ENCODE measurements around the gene CCL5.

The CCL5 gene

DNA sequence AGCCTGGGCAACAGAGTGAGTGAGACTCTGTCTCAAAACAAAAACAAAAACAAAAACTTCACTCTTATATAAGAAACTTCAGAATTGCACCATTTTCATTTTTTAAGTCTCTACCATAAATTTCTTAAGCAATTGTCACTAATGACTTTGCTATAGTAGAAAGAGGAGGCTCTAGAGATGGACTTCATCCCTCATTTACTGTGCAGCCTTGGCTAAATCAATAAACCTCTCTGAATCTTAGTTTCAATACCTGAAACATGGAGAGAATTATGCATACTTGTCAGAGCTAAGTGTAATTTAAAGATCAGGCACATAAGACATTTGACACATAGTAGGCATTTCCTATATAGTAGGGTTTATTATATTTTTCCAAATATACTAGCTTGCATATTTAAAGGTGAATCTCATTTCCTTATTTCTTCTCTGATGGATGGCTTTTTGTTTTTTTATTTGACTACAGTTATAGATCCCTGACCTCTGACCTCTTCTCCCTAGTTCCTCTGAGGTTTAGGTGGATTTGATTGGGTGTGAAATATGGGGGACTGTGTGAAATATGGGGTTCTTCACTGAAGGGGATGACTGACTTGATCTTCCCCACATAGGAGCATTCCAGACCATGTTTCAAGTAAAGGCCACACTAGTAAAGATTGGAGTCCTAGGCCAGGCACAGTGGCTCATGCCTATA is 2.7 kb downstream of the CCL5 start:
- TF ChIP-seq, protein P1, sequence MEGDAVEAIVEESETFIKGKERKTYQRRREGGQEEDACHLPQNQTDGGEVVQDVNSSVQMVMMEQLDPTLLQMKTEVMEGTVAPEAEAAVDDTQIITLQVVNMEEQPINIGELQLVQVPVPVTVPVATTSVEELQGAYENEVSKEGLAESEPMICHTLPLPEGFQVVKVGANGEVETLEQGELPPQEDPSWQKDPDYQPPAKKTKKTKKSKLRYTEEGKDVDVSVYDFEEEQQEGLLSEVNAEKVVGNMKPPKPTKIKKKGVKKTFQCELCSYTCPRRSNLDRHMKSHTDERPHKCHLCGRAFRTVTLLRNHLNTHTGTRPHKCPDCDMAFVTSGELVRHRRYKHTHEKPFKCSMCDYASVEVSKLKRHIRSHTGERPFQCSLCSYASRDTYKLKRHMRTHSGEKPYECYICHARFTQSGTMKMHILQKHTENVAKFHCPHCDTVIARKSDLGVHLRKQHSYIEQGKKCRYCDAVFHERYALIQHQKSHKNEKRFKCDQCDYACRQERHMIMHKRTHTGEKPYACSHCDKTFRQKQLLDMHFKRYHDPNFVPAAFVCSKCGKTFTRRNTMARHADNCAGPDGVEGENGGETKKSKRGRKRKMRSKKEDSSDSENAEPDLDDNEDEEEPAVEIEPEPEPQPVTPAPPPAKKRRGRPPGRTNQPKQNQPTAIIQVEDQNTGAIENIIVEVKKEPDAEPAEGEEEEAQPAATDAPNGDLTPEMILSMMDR (IDR thresholded peaks at IDR 0.05; ENCODE audit: insufficient read depth, low read depth, low read length, missing control alignments): no peak
- DNase-seq (ENCODE audit: low read depth): no peak
- no peak overlapping the region for H3K4me3 ChIP-seq (ENCODE audit: low read depth, low read length)

DNA sequence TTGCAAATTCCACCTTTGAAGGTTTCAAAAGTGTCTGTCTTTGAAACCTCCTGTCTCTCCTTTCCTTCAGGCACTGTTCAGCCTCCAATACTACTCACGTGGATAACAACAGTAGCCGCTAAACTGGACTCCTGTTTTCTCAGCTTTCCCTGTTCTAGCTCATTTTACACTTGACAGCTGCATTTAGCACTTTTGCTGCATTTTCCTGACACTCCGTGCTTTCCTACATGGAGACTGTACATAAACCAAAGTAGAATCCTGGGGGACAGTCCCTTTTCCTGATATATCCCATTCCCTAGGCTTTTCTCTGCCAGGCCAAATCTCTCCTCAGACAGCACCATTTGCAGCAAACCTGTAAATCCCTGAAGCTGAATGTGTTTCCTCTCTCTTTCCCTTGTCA is 3.6 kb downstream of the CCL5 start:
- no peak overlapping the region for H3K4me3 ChIP-seq (ENCODE audit: low read depth, low read length)
- no peak for DNase-seq (ENCODE audit: low read depth)
- TF ChIP-seq, protein P1 (IDR thresholded peaks at IDR 0.05; ENCODE audit: insufficient read depth, low read depth, low read length, missing control alignments): no peak

DNA sequence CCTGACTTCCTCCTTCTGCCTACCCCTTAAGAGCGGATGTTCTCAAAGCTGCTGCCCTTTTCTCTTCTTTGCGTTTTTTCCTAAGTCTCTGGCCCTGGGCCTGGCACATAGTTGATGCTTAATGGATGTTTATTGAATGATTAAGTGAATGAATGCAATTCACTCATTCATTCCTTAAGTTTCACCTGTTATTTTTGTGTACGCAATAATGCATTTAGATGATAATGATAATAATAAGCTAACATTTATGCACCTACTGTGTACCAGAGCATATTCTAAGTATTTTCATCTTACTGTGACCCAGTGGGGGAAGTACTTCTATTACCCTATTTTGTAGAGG is 4.4 kb downstream of the CCL5 start:
- TF ChIP-seq, protein P1 (IDR thresholded peaks at IDR 0.05; ENCODE audit: insufficient read depth, low read depth, low read length, missing control alignments): no peak
- H3K4me3 ChIP-seq (ENCODE audit: low read depth, low read length): no peak overlapping the region
- no peak for DNase-seq (ENCODE audit: low read depth)

DNA sequence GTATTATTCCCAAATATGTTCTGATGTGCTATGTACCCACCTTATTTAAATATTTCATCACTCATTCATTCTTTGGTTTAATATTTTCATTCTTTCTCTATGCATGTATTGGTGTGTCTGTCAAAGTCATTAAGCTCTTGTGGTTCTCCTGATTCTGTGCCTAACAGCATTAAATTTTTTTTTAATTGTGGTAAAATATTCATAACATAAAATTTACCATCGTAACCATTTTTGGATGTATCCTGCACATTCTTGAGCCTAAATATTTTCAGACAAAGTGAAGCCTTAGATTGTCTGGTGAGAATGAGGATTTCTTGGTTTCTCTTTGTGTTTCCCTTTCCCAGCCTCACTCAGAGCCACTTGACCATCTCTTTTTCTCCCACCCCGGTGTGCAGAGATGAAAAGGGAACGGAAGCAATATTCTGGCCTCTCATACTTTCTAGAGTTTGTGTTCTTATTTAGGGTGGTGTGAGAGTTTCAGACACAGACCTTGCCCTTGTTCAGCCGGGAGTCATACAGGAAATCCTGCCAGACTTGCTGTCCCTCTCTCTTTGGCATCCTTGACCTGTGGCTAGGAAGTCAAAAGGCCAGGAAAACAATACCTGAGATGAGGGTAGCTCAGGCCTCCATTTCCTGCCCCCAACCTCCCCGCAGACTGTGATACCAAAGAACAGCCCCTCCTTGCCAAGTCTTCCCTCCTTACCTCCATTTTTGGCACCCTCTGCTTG is 4.9 kb downstream of the CCL5 start:
- DNase-seq (ENCODE audit: low read depth): peak; percentile 84

DNA sequence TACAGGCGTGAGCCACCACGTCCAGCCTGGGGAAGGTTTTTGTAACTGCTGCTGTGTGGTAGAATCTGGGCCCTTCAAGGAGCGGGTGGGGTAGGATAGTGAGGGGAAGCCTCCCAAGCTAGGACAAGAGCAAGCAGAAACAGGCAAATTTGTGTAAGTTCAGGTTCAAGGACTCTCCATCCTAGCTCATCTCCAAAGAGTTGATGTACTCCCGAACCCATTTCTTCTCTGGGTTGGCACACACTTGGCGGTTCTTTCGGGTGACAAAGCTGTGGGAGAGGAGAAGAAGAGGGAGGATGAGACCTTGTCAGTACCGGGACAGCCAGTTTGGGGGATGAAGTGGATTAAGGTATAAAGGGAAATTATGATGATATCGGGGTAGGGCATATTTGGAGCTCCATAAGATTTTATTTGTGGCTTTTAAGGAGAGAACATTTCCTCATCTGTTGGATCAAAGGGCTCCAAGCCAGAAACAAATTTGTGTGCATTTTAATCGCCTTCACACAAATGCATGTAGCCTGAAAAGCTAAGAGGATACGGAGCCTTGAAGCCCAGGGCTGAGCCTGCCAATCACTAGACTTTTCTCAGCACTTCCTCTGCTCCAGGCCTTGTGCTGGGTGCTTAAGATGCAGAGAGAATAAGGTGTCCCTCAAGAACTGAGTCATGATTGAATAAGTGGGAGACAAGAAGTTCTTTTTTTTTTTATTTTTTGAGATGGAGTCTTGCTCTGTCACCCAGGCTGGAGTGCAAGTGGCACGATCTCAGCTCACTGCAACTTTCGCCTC is 7.8 kb downstream of the CCL5 start:
- DNase-seq (ENCODE audit: low read depth): no peak
- H3K4me3 ChIP-seq (ENCODE audit: low read depth, low read length): no peak overlapping the region
- TF ChIP-seq, protein P1 (IDR thresholded peaks at IDR 0.05; ENCODE audit: insufficient read depth, low read depth, low read length, missing control alignments): no peak

More for the DNA sequence above, 4.9 kb downstream of the CCL5 start:
- TF ChIP-seq, protein P1 (IDR thresholded peaks at IDR 0.05; ENCODE audit: insufficient read depth, low read depth, low read length, missing control alignments): no peak
- H3K4me3 ChIP-seq (ENCODE audit: low read depth, low read length): no peak overlapping the region

DNA sequence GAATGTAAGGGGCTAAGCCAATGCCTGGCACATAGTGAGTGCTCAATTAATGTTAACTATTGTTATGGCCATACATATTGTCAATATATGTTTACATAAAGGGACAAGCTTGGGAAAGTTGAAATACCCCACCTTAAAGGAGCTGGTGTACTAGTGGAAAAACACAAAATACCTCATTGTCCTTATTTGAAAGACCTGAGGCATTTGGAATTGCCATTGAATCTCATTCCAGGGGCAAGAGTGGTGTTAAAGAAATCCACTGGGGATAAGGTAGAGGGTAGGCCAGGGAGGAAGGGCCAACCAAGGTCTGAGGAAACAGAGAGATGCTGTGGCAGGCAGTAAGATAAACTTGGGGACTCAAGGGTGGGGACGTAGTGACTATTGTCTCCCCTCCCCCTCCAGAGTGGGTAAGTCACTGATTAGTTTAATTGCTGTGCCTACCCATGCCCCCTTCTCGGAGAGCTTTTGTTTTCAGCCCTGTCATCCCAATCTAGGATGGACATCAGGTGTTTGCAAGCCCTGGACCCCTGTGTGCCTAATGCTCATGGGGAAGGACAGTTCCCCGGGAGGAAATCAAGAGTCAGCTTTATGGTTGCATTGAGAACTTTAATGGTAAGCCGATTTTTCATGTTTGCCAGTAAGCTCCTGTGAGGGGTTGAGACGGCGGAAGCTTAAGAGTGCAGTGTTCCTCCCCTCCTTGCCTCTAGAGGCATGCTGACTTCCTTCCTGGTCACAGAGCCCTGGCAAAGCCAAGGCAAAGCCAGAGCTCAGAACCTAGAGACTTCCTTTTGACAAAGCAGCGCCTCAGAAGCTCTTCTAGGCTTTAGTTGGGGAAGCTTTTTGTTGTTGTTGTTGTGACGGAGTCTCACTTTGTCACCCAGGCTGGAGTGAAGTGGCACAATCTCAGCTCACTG is 9.0 kb downstream of the CCL5 start:
- DNase-seq (ENCODE audit: low read depth): no peak
- no peak overlapping the region for H3K4me3 ChIP-seq (ENCODE audit: low read depth, low read length)
- TF ChIP-seq, protein P1 (IDR thresholded peaks at IDR 0.05; ENCODE audit: insufficient read depth, low read depth, low read length, missing control alignments): no peak
